Panc1 (cell line): ENCODE results near the gene NR6A1. TPM values are rescaled to one million over a fixed set of nuclear protein-coding genes. Genes with fewer than 3 reads are reported as not detected.

Experiments
- ATAC-seq: fragments of 200-7000 bp; cut with Tn5 transposase; 2 replicates; pipeline ENCODE4 v1.9.1; 2020; ENCODE audit warnings: mild to moderate bottlenecking, moderate library complexity
- BruUV-seq: library from RNA; stranded (reverse); fragments of 400-500 nt; replicated peaks from 2 replicates; lab custom pipeline; 2021; lab: Mats Ljungman, UMichigan
- CTCF ChIA-PET: fragments of 300-600 bp; sonication (Branson Sonifier 250); formaldehyde crosslinking; loops from one replicate; lab custom pipeline; 2022; ENCODE audit warnings: antibody characterized with exemption; lab: Charles Lee
- POLR2A ChIA-PET: fragments of 300-600 bp; sonication (Branson Sonifier 250); formaldehyde crosslinking; loops from one replicate; lab custom pipeline; 2022; ENCODE audit warnings: antibody characterized with exemption; lab: Charles Lee
- DNase-seq: peaks from one replicate; pipeline ENCODE4 v3.0.0-alpha.2; 2010; ENCODE audit warnings: low read depth, low spot score
- H3K27ac ChIP-seq: 2 replicates; pipeline ENCODE4 v1.5.1; 2011; ENCODE audit warnings: mild to moderate bottlenecking, low read length, inconsistent platforms
- H3K27me3 ChIP-seq: fragments of 200-500 bp; sonication (Bioruptor generic); 2 replicates; pipeline ENCODE4 v1.6.0; 2014; ENCODE audit warnings: low read length, inconsistent platforms; ENCODE audit not compliant: control insufficient read depth, insufficient read depth
- H3K36me3 ChIP-seq: fragments of 200-500 bp; sonication (Bioruptor generic); 2 replicates; pipeline ENCODE4 v1.5.1; 2014; ENCODE audit warnings: inconsistent platforms, mild to moderate bottlenecking, low read length, moderate library complexity; ENCODE audit not compliant: control insufficient read depth, insufficient read depth
- H3K4me1 ChIP-seq: 2 replicates; pipeline ENCODE4 v1.5.1; 2011; ENCODE audit warnings: inconsistent platforms, mild to moderate bottlenecking, low read length, moderate library complexity; ENCODE audit not compliant: control insufficient read depth, insufficient read depth
- H3K4me3 ChIP-seq, 2 experiments: 2 replicates each; pipeline ENCODE4 v1.5.1; 2011 to 2012; ENCODE audit warnings: low read depth in 2 of 2, low read length in 2 of 2, mild to moderate bottlenecking in 2 of 2, inconsistent platforms in 1 of 2, moderate library complexity in 1 of 2
- H3K9me3 ChIP-seq: fragments of 200-500 bp; sonication (Bioruptor generic); 2 replicates; pipeline ENCODE4 v1.5.1; 2014; ENCODE audit warnings: low read depth, mild to moderate bottlenecking, inconsistent platforms, low read length, moderate library complexity; ENCODE audit not compliant: control insufficient read depth, insufficient read depth
- CTCF ChIP-seq: fragments of 450-650 bp; IDR thresholded peaks from 2 replicates; pipeline ENCODE4 v1.5.1; 2017; ENCODE audit warnings: mild to moderate bottlenecking
- POLR2AphosphoS5 ChIP-seq: IDR thresholded peaks from 2 replicates; pipeline ENCODE4 v1.6.1; 2012; ENCODE audit warnings: mild to moderate bottlenecking, low read depth, low read length, moderate library complexity
- REST ChIP-seq, 2 experiments: IDR thresholded peaks; 2 replicates each; pipeline ENCODE4 v1.6.1; 2011 to 2012; ENCODE audit warnings: low read depth in 2 of 2, control low read depth in 1 of 2, low read length in 1 of 2, mild to moderate bottlenecking in 1 of 2, moderate library complexity in 1 of 2; ENCODE audit not compliant: insufficient read depth in 1 of 2
- SIN3A ChIP-seq: IDR thresholded peaks from 2 replicates; pipeline ENCODE4 v1.6.1; 2012; ENCODE audit warnings: low read depth, mild to moderate bottlenecking, low read length, moderate library complexity, borderline replicate concordance; ENCODE audit not compliant: insufficient read depth
- TCF7L2 ChIP-seq: IDR thresholded peaks from 2 replicates; pipeline ENCODE4 v1.6.1; 2011; ENCODE audit warnings: mild to moderate bottlenecking, low read depth, low read length, inconsistent platforms
- in situ Hi-C: cut with HindIII; loops from 2 replicates; pipeline ENCODE4 v1.10.0; 2016; ENCODE audit warnings: low sequenced_read_pairs, low pct_unique_long_range_greater_than_20kb
- intact Hi-C: fragments of 100-400 bp; cut with micrococcal nuclease; formaldehyde crosslinking; loops from one replicate; pipeline ENCODE4 v1.10.0; 2022; ENCODE audit not compliant: unreplicated experiment
- total RNA-seq: library from RNA; stranded (reverse); gene quantifications from one replicate; pipeline ENCODE4 v1.2.1, GENCODE V29; 2021; ENCODE audit not compliant: unreplicated experiment

The NR6A1 gene
- total RNA-seq, 1 experiment from 2014 or later: 7.6 TPM

- no peaks in the 10 kb centered on the region for H3K27me3 ChIP-seq
- POLR2A ChIA-PET: no interaction called here
- TF ChIP-seq REST (IDR thresholded peaks at IDR 0.05; ENCODE audit: insufficient read depth in 1 of 2, low read depth in 2 of 2, low read length in 1 of 2) (no peak), CTCF (no peak)
- intact Hi-C loops: no loop called here
- no peaks in the 10 kb centered on the region for H3K36me3 ChIP-seq
- in situ Hi-C loops: no loop called here
- H3K4me1 ChIP-seq: no peaks in the 10 kb centered on the region
- CTCF ChIA-PET: no interaction called here
- no TSS peak for BruUV-seq
- no peak for DNase-seq
- H3K9me3 ChIP-seq: no peaks in the 10 kb centered on the region
- ATAC-seq: no peak
- H3K27ac ChIP-seq: no peak overlapping the region
- no peak overlapping the region for H3K4me3 ChIP-seq
These were observed 281.1 kb downstream of the NR6A1 start for GRCh38 chr9:124490004-124490403.

- in situ Hi-C loops (no loop called here), intact Hi-C loops (no loop called here)
- BruUV-seq: no TSS peak
- no peaks in the 10 kb centered on the region for H3K36me3 ChIP-seq
- ATAC-seq: no peak
- no peaks in the 10 kb centered on the region for H3K4me1 ChIP-seq
- ChIA-PET POLR2A (no interaction called here), CTCF (no interaction called here)
- H3K4me3 ChIP-seq: no peak overlapping the region
- no peak overlapping the region for H3K27ac ChIP-seq
- TF ChIP-seq TCF7L2 (no peak), REST (IDR thresholded peaks at IDR 0.05; ENCODE audit: insufficient read depth in 1 of 2, low read depth in 2 of 2, low read length in 1 of 2) (no peak), CTCF (no peak), POLR2AphosphoS5 (no peak), SIN3A (no peak)
- H3K27me3 ChIP-seq: no peaks in the 10 kb centered on the region
- DNase-seq: no peak
- H3K9me3 ChIP-seq: no peaks in the 10 kb centered on the region
These were observed 281.9 kb downstream of the NR6A1 start for GRCh38 chr9:124489222-124489621.
